GM23338 (cell line): ENCODE measurements around the gene NLRP1. TPM values are rescaled to one million over a fixed set of nuclear protein-coding genes. Genes with fewer than 3 reads are reported as not detected.
A peak's percentile ranks its signal among the peaks of the same experiment; 100 is the strongest.

Experiments used
- ATAC-seq: fragments of 200-7000 bp; cut with Tn5 transposase; 3 replicates; pipeline ENCODE4 v1.9.1; 2020
- DNase-seq: peaks from one replicate; pipeline ENCODE4 v3.0.0-alpha.2; 2015; ENCODE audit warnings: low spot score
- H2AFZ ChIP-seq: fragments of 200-600 bp; sonication (generic); 2 replicates; pipeline ENCODE4 v1.8.0; 2016; ENCODE audit warnings: antibody characterized with exemption, mild to moderate bottlenecking, moderate library complexity
- H3F3A ChIP-seq: fragments of 200-600 bp; sonication (generic); replicated peaks from 2 replicates; pipeline ENCODE4 v1.8.0; 2017; ENCODE audit warnings: antibody characterized with exemption, mixed run types, low read depth
- H3K27ac ChIP-seq: fragments of 200-600 bp; sonication (generic); 2 replicates; pipeline ENCODE4 v1.6.1; 2016; ENCODE audit warnings: low read depth
- H3K27me3 ChIP-seq: fragments of 200-600 bp; sonication (generic); 2 replicates; pipeline ENCODE4 v1.8.0; 2016; ENCODE audit warnings: mild to moderate bottlenecking, mixed run types, moderate library complexity; ENCODE audit not compliant: insufficient read depth
- H3K36me3 ChIP-seq: fragments of 200-600 bp; sonication (generic); 2 replicates; pipeline ENCODE4 v1.8.0; 2016; ENCODE audit warnings: mild to moderate bottlenecking; ENCODE audit not compliant: insufficient read depth
- H3K4me1 ChIP-seq: fragments of 200-600 bp; sonication (generic); 2 replicates; pipeline ENCODE4 v1.8.0; 2016; ENCODE audit warnings: mild to moderate bottlenecking, moderate library complexity; ENCODE audit not compliant: insufficient read depth
- H3K4me2 ChIP-seq: fragments of 200-600 bp; sonication (generic); 2 replicates; pipeline ENCODE4 v1.7.1; 2017; ENCODE audit warnings: mixed run types
- H3K4me3 ChIP-seq: fragments of 200-600 bp; sonication (generic); 2 replicates; pipeline ENCODE4 v1.6.1; 2016; ENCODE audit warnings: mixed run types
- H3K79me2 ChIP-seq: fragments of 200-600 bp; sonication (generic); replicated peaks from 2 replicates; pipeline ENCODE4 v1.8.0; 2017; ENCODE audit warnings: mild to moderate bottlenecking; ENCODE audit not compliant: insufficient read depth
- H3K9me2 ChIP-seq: fragments of 200-600 bp; sonication (generic); 2 replicates; pipeline ENCODE4 v1.8.0; 2017; ENCODE audit not compliant: insufficient read depth
- H4K20me1 ChIP-seq: fragments of 200-600 bp; sonication (generic); replicated peaks from 2 replicates; pipeline ENCODE4 v1.8.0; 2017; ENCODE audit warnings: mild to moderate bottlenecking; ENCODE audit not compliant: insufficient read depth
- H3K27ac Mint-ChIP-seq: 2 replicates; pipeline ENCODE4 v1.8.0; 2020; ENCODE audit warnings: inconsistent platforms, mild to moderate bottlenecking, moderate library complexity, mixed read lengths
- H3K27me3 Mint-ChIP-seq: 3 replicates; pipeline ENCODE4 v1.8.0; 2022; ENCODE audit warnings: low read depth, mild to moderate bottlenecking, moderate library complexity, mixed read lengths, inconsistent platforms; ENCODE audit not compliant: insufficient read depth, poor library complexity
- H3K36me3 Mint-ChIP-seq: 3 replicates; pipeline ENCODE4 v1.8.0; 2021; ENCODE audit warnings: low read depth, mild to moderate bottlenecking, inconsistent platforms, moderate library complexity, mixed read lengths
- H3K4me1 Mint-ChIP-seq: 3 replicates; pipeline ENCODE4 v1.8.0; 2020; ENCODE audit warnings: mild to moderate bottlenecking, inconsistent platforms, mixed read lengths
- H3K4me3 Mint-ChIP-seq: 3 replicates; pipeline ENCODE4 v1.8.0; 2021; ENCODE audit warnings: moderate library complexity, mild to moderate bottlenecking, inconsistent platforms, mixed read lengths
- H3K9me3 Mint-ChIP-seq: 3 replicates; pipeline ENCODE4 v1.8.0; 2020; ENCODE audit warnings: moderate library complexity, mild to moderate bottlenecking, inconsistent platforms, mixed read lengths
- CREB1 ChIP-seq: fragments of 250-450 bp; sonication (Bioruptor Pico); IDR thresholded peaks from 2 replicates; pipeline ENCODE4 v1.5.0; 2020; ENCODE audit warnings: low read depth, mild to moderate bottlenecking, moderate library complexity
- EZH2 ChIP-seq: fragments of 200-600 bp; sonication (generic); IDR thresholded peaks from one replicate; pipeline ENCODE4 v1.8.0; 2017; ENCODE audit warnings: antibody characterized with exemption, mild to moderate bottlenecking, low read depth; ENCODE audit not compliant: unreplicated experiment
- JUNB ChIP-seq: IDR thresholded peaks from one replicate; pipeline ENCODE4 v1.6.1; 2016; ENCODE audit warnings: antibody characterized with exemption; ENCODE audit not compliant: unreplicated experiment
- NANOG ChIP-seq: IDR thresholded peaks from 2 replicates; pipeline ENCODE4 v1.6.1; 2016; ENCODE audit warnings: antibody characterized with exemption, borderline replicate concordance
- POLR2AphosphoS5 ChIP-seq: IDR thresholded peaks from 2 replicates; pipeline ENCODE4 v1.6.1; 2016; ENCODE audit warnings: antibody characterized with exemption, low read depth
- REST ChIP-seq: IDR thresholded peaks from one replicate; pipeline ENCODE4 v1.6.1; 2018; ENCODE audit warnings: antibody characterized with exemption; ENCODE audit not compliant: unreplicated experiment
- ZNF331 ChIP-seq: fragments of 250-450 bp; sonication (Bioruptor Pico); IDR thresholded peaks from 2 replicates; pipeline ENCODE4 v1.5.0; 2020; ENCODE audit warnings: low read depth, mild to moderate bottlenecking, moderate library complexity
- ZNF462 ChIP-seq: fragments of 250-450 bp; sonication (Bioruptor Pico); IDR thresholded peaks from 2 replicates; pipeline ENCODE4 v1.5.0; 2020; ENCODE audit warnings: mild to moderate bottlenecking, moderate library complexity
- polyA plus RNA-seq: library from polyadenylated mRNA; unstranded; fragments of >200 nt; fragmentation: Nextera tagmentation; extraction: Ambion mirVana; gene quantifications from 2 replicates; pipeline ENCODE4 v1.2.1, GENCODE V29; 2016
- total RNA-seq: library from RNA; depleted of rRNA; stranded (reverse); fragments of >200 nt; shearing (Covaris generic); gene quantifications from 2 replicates; pipeline ENCODE4 v1.2.3, GENCODE V29; 2014

NLRP1 gene
- total and polyA plus RNA-seq, 2 experiments from 2014 or later = 7.6 to 16.2 TPM

GRCh38 chr17:5510771-5511170, 73.5 kb downstream of the NLRP1 start:
- no peak for TF ChIP-seq JUNB
- TF ChIP-seq CREB1 (CRISPR knock-in tag) = no peak
- no peak for TF ChIP-seq EZH2
- TF ChIP-seq POLR2AphosphoS5 = no peak
- no peak for TF ChIP-seq ZNF331 (CRISPR knock-in tag)
- ATAC-seq (no peak), DNase-seq (no peak)
- no peaks in the 10 kb centered on the region for H3K36me3 Mint-ChIP-seq
- Histone ChIP-seq H2AFZ (no peak overlapping the region), H3K79me2 (no peaks in the 10 kb centered on the region), H3K4me3 (no peak overlapping the region), H3K27me3 (no peaks in the 10 kb centered on the region), H4K20me1 (no peaks in the 10 kb centered on the region), H3K4me1 (peaks cover 4% of the 10 kb centered on the region), H3K4me2 (no peak overlapping the region), H3K9me2 (0 out of 2 replicates have a peak, but pooled peaks cover 3% of the 10 kb centered on the region), H3F3A (no peaks in the 10 kb centered on the region), H3K27ac (no peak overlapping the region), H3K36me3 (no peaks in the 10 kb centered on the region)
- H3K4me1 Mint-ChIP-seq = peaks cover 7% of the 10 kb centered on the region
- H3K9me3 Mint-ChIP-seq = no peaks in the 10 kb centered on the region
- H3K27me3 Mint-ChIP-seq = peaks cover 3% of the 10 kb centered on the region
- H3K4me3 Mint-ChIP-seq = no peak overlapping the region
- no peak overlapping the region for H3K27ac Mint-ChIP-seq

GRCh38 chr17:5509482-5509881, 74.8 kb downstream of the NLRP1 start:
- Mint-ChIP-seq H3K4me1 (peaks cover 7% of the 10 kb centered on the region), H3K27me3 (peaks cover 3% of the 10 kb centered on the region), H3K9me3 (no peaks in the 10 kb centered on the region), H3K36me3 (no peaks in the 10 kb centered on the region), H3K4me3 (no peak overlapping the region), H3K27ac (no peak overlapping the region)
- ATAC-seq (no peak), DNase-seq (no peak)
- TF ChIP-seq EZH2 = no peak
- Histone ChIP-seq H3K4me2 (no peak overlapping the region), H3K4me1 (peaks cover 4% of the 10 kb centered on the region), H3K79me2 (no peaks in the 10 kb centered on the region), H2AFZ (no peak overlapping the region; the same call in 1 of the 2 replicates), H3K9me2 (0 out of 2 replicates have a peak, but pooled peaks cover 3% of the 10 kb centered on the region), H3F3A (no peaks in the 10 kb centered on the region), H3K4me3 (no peak overlapping the region), H3K36me3 (no peaks in the 10 kb centered on the region), H4K20me1 (no peaks in the 10 kb centered on the region), H3K27ac (no peak overlapping the region), H3K27me3 (no peaks in the 10 kb centered on the region)

GRCh38 chr17:5508810-5509209, 75.5 kb downstream of the NLRP1 start:
- DNase-seq (peak; percentile 84), ATAC-seq (peak; percentile 86)
- H3K27me3 ChIP-seq = no peaks in the 10 kb centered on the region
- H3K36me3 Mint-ChIP-seq = no peaks in the 10 kb centered on the region
- H3F3A ChIP-seq = no peaks in the 10 kb centered on the region
- H3K4me1 Mint-ChIP-seq = peaks cover 7% of the 10 kb centered on the region
- H3K4me1 ChIP-seq = peaks cover 4% of the 10 kb centered on the region
- peak overlapping the region; percentile 49; the same call in 1 of the 2 replicates for H2AFZ ChIP-seq
- H3K4me3 Mint-ChIP-seq = no peak overlapping the region
- H3K9me2 ChIP-seq = no peaks in the 10 kb centered on the region
- H3K27ac Mint-ChIP-seq = no peak overlapping the region
- peaks cover 3% of the 10 kb centered on the region for H3K27me3 Mint-ChIP-seq
- H3K27ac ChIP-seq = no peak overlapping the region
- no peaks in the 10 kb centered on the region for H4K20me1 ChIP-seq
- H3K79me2 ChIP-seq = no peaks in the 10 kb centered on the region
- H3K9me3 Mint-ChIP-seq = no peaks in the 10 kb centered on the region
- H3K4me2 ChIP-seq = no peak overlapping the region
- H3K4me3 ChIP-seq = no peak overlapping the region
- H3K36me3 ChIP-seq = no peaks in the 10 kb centered on the region
- TF ChIP-seq ZNF462 (CRISPR knock-in tag) (no peak), NANOG (no peak), JUNB (no peak), REST (no peak)
